Thoracic aorta (tissue), 2 donors: Measurements from ENCODE around the gene GPR85. TPM values are rescaled to one million over a fixed set of nuclear protein-coding genes. Genes with fewer than 3 reads are reported as not detected.
A peak's percentile ranks its signal among the peaks of the same experiment; 100 is the strongest.
"Not testable (repeated sequence)": the region's sequence is repeated elsewhere in the genome, so short reads cannot be mapped to it uniquely, and the experiment has no call there.

Experiments used
- ATAC-seq: fragments of 150-250 bp; one replicate; pipeline ENCODE4 v1.8.0; 2017; ENCODE audit warnings: low read depth; ENCODE audit not compliant: insufficient number of reproducible peaks, low FRiP score
- DNase-seq: peaks from one replicate; pipeline ENCODE4 v3.0.0-alpha.2; 2020; ENCODE audit warnings: low spot score
- H3K27ac ChIP-seq, 2 donors: fragments of 200-600 bp; sonication (generic); 1 replicate in 1 of 2; 2 replicates in 1 of 2; pipeline ENCODE4 v1.5.1; 2016; ENCODE audit warnings: mild to moderate bottlenecking in 2 of 2, moderate library complexity in 2 of 2
- H3K27me3 ChIP-seq: fragments of 200-600 bp; sonication (generic); replicated peaks from 2 replicates; pipeline ENCODE4 v1.6.0; 2016; ENCODE audit warnings: mild to moderate bottlenecking; ENCODE audit not compliant: insufficient read depth
- H3K36me3 ChIP-seq: fragments of 200-600 bp; sonication (generic); one replicate; pipeline ENCODE4 v1.5.1; 2016
- H3K4me1 ChIP-seq, 2 donors: fragments of 200-600 bp; sonication (generic); 1 replicate in 1 of 2; 2 replicates in 1 of 2; pipeline versions ENCODE4 v1.5.1 to v1.6.0; 2016; ENCODE audit warnings: low read depth in 2 of 2, mild to moderate bottlenecking in 1 of 2; ENCODE audit not compliant: control insufficient read depth in 1 of 2
- H3K4me3 ChIP-seq: fragments of 200-600 bp; sonication (generic); 2 replicates; pipeline ENCODE4 v1.5.1; 2016; ENCODE audit warnings: mild to moderate bottlenecking
- H3K9me3 ChIP-seq: fragments of 200-600 bp; sonication (generic); 2 replicates; pipeline ENCODE4 v1.5.1; 2016
- CTCF ChIP-seq: fragments of 200-600 bp; sonication (generic); IDR thresholded peaks from one replicate; pipeline ENCODE4 v1.5.1; 2019; ENCODE audit warnings: antibody characterized with exemption
- total RNA-seq, 2 donors: library from RNA; depleted of rRNA; stranded (reverse); fragments of >200 nt; gene quantifications; one replicate each; pipeline versions ENCODE4 v1.1.0 to v1.2.3, GENCODE V29; 2016

Gene GPR85
- total RNA-seq, 2 donors from 2014 or later = 0.68 to 1.3 TPM

DNA sequence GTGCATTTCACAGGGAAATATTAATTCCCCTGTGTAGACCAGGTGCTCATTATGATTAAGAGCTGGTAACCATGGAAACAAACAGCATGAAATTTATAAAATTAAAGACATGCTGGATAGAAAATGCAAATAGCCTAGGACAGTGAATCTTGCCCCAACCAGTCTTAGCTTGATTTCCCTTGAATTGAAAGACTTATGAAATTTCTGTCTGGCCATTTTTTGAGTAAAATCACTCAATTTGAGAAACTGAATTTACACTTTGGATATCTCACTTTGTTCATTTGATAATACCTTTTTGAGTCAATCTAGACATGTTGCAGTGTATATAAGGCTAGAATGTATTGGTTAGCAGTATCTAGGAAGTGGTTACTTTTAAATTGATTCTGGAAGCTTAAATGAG, 36.1 kb upstream of the GPR85 start:
- Histone ChIP-seq H3K4me1 (peaks cover 1 to 6% of the 10 kb centered on the region in 2 donors), H3K27me3 (no peaks in the 10 kb centered on the region), H3K36me3 (no peaks in the 10 kb centered on the region), H3K9me3 (no peaks in the 10 kb centered on the region), H3K4me3 (no peak overlapping the region), H3K27ac (no peak overlapping the region)
- no peak for ATAC-seq
- no peak for TF ChIP-seq CTCF
- no peak for DNase-seq

DNA sequence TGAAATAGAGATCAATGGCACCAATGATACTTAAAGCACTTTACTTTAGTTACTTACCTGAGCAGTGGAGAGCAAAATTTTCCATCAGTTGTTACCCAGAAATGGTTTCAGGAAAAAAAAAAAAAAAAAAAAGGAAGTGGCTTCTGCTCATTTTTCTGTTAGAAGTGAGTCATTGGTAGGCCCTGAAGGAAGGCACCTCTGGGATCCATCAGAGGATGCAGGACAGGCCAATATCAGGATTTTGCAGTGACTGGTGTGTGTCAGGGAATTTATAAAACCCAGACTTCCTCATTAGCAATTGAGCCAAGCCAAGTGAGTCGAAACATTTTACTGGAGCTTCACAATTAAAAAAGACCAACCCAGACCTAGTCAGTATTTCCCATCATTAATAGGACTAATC, 34.0 kb upstream of the GPR85 start:
- Histone ChIP-seq H3K27ac (no peak overlapping the region), H3K27me3 (no peaks in the 10 kb centered on the region), H3K4me3 (no peak overlapping the region), H3K4me1 (peaks cover 5 to 12% of the 10 kb centered on the region in 2 donors), H3K9me3 (no peaks in the 10 kb centered on the region), H3K36me3 (no peaks in the 10 kb centered on the region)
- ATAC-seq (no peak), DNase-seq (no peak)
- no peak for TF ChIP-seq CTCF

- no peaks in the 10 kb centered on the region for H3K27me3 ChIP-seq
These were observed 32.8 kb upstream of the GPR85 start for GRCh38 chr7:113119429-113119828.

GRCh38 chr7:113118074-113118959, 31.7 kb upstream of the GPR85 start, which contains the start of gene SMIM30:
SMIM30 (minus strand) TSS chr7:113118554; CDS start chr7:113117578, 976 bp downstream.
- Histone ChIP-seq H3K9me3 (no peaks in the 10 kb centered on the region), H3K4me3 (peak within 1 kb of the TSS; percentile 68), H3K27ac (peak within 1 kb of the TSS; percentile 27 to 33), H3K27me3 (no peaks in the 10 kb centered on the region), H3K4me1 (peaks cover 5 to 15% of the 10 kb centered on the region in 2 donors), H3K36me3 (no peaks in the 10 kb centered on the region)
- peak; percentile 89 for DNase-seq
- peak; percentile 89 for ATAC-seq
- no peak for TF ChIP-seq CTCF

More at GRCh38 chr7:113119429-113119828, 32.8 kb upstream of the GPR85 start:
- Histone ChIP-seq H3K4me3 (no peak overlapping the region), H3K27ac (no peak overlapping the region), H3K9me3 (no peaks in the 10 kb centered on the region), H3K36me3 (no peaks in the 10 kb centered on the region), H3K4me1 (peaks cover 5 to 15% of the 10 kb centered on the region in 2 donors)
- DNase-seq (no peak), ATAC-seq (no peak)
- no peak for TF ChIP-seq CTCF

GRCh38 chr7:113117374-113117774, 30.7 kb upstream of the GPR85 start:
- not testable (repeated sequence) for H3K27me3 ChIP-seq, H3K9me3 ChIP-seq, H3K27ac ChIP-seq, DNase-seq, ATAC-seq, H3K36me3 ChIP-seq
- peak overlapping the region; percentile 68 for H3K4me3 ChIP-seq
- peaks cover 5 to 15% of the 10 kb centered on the region in 2 donors for H3K4me1 ChIP-seq
